Loucy (cell line): ENCODE results near the gene B4GALT1.

Experiments used
- EZH2phosphoT487 ChIP-seq: fragments of 200-600 bp; IDR thresholded peaks from 2 replicates; pipeline ENCODE4 v1.6.1; 2018; ENCODE audit warnings: antibody characterized with exemption, mild to moderate bottlenecking, moderate library complexity, borderline replicate concordance
- TF ChIP-seq, protein P1 (sequence below): fragments of 200-600 bp; sonication (generic); conservative IDR thresholded peaks from 2 replicates; pipeline ENCODE4 v1.5.1; 2014; ENCODE audit warnings: mild to moderate bottlenecking, antibody characterized with exemption, low read length

DNA sequence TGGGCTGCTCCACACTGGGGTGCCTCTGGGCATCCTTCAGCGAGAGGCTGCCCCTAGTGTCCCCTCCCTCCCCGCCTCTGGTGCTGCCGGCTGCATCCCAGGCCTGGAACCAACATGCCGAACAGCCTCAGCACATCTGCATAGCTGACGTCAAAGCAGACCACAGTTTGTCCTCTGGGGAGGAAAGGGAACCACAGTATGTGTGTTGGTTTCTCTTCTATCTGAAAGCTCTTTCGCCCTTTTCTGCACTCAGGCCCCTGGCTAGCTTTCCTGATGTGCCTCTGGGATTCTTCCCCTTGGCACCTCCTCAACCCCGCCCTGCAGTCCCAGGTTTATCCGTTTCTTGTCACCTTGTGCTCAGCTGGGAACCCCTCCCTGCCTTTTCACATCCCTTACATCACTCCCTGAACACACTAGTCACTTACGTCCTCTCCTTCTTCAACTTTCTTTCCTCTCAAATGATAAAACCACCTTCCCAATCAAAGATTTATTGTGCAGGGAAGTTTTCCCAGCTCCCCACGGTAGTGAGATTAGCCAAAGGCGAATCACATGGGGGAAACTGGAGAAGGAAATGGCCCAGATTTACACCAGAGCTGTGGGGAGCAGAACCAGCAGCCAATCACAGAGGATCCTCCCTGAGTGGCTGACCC is 35.5 kb upstream of the B4GALT1 start:
- TF ChIP-seq, protein P1, sequence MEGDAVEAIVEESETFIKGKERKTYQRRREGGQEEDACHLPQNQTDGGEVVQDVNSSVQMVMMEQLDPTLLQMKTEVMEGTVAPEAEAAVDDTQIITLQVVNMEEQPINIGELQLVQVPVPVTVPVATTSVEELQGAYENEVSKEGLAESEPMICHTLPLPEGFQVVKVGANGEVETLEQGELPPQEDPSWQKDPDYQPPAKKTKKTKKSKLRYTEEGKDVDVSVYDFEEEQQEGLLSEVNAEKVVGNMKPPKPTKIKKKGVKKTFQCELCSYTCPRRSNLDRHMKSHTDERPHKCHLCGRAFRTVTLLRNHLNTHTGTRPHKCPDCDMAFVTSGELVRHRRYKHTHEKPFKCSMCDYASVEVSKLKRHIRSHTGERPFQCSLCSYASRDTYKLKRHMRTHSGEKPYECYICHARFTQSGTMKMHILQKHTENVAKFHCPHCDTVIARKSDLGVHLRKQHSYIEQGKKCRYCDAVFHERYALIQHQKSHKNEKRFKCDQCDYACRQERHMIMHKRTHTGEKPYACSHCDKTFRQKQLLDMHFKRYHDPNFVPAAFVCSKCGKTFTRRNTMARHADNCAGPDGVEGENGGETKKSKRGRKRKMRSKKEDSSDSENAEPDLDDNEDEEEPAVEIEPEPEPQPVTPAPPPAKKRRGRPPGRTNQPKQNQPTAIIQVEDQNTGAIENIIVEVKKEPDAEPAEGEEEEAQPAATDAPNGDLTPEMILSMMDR: no peak
- TF ChIP-seq EZH2phosphoT487: no peak
